ENCODE measurements around the gene MAP2K2.

GRCh38 chr19:4090356-4091220, 33.3 kb downstream of the MAP2K2 start:
- no peak for TF ChIP-seq POLR2A (IDR thresholded peaks at IDR 0.05)
- TF ChIP-seq CTCF (IDR thresholded peaks at IDR 0.05), result no peak

Data from esophagus squamous epithelium (tissue), 4 donors.